ENCODE results near the gene TREML4.

Gene TREML4

DNA sequence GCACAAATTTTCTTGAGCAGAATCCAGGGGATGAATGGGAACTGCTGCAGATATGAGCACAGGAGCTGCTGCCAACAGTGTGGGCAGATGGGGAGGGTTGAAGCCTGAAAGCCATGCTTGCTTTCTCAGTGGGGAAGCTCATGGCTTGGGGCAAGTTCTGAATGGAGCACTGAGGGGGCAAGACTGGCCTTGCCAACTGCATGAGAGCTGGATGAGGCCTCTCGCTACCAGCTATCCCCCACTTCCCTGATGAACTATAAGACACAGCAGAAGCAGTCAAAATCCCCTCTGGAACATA lies 30.0 kb downstream of the TREML4 start:
- TF ChIP-seq, protein P1, sequence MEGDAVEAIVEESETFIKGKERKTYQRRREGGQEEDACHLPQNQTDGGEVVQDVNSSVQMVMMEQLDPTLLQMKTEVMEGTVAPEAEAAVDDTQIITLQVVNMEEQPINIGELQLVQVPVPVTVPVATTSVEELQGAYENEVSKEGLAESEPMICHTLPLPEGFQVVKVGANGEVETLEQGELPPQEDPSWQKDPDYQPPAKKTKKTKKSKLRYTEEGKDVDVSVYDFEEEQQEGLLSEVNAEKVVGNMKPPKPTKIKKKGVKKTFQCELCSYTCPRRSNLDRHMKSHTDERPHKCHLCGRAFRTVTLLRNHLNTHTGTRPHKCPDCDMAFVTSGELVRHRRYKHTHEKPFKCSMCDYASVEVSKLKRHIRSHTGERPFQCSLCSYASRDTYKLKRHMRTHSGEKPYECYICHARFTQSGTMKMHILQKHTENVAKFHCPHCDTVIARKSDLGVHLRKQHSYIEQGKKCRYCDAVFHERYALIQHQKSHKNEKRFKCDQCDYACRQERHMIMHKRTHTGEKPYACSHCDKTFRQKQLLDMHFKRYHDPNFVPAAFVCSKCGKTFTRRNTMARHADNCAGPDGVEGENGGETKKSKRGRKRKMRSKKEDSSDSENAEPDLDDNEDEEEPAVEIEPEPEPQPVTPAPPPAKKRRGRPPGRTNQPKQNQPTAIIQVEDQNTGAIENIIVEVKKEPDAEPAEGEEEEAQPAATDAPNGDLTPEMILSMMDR (IDR thresholded peaks at IDR 0.05; ENCODE audit: extremely low read depth, insufficient read depth, missing control alignments) = no peak
- no peak for DNase-seq (ENCODE audit: low spot score)
- in situ Hi-C loops (cut with MboI; ENCODE audit: low pct_unique_long_range_greater_than_20kb, low sequenced_read_pairs, unreplicated experiment) = no loop called here

DNA sequence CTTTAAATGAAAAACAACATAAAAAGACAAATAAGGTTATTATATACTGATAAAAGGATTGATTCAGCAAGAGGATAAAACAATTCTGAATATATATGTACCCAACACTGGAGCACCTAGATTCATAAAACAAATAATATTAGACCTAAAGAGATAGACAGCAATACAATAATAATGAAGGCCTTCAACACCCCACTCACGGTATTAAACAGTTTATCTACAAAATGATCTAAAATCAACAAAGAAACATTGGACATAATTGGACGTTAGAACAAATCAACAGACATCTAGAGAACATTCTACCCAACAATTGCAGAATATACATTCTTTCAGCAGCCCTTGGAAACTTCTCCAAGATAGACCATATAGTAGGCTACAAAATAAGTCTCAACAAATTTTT lies 34.3 kb downstream of the TREML4 start:
- no peak for DNase-seq (ENCODE audit: low spot score)
- in situ Hi-C loops (cut with MboI; ENCODE audit: low pct_unique_long_range_greater_than_20kb, low sequenced_read_pairs, unreplicated experiment) = no loop called here
- TF ChIP-seq, protein P1 (IDR thresholded peaks at IDR 0.05; ENCODE audit: extremely low read depth, insufficient read depth, missing control alignments) = no peak

DNA sequence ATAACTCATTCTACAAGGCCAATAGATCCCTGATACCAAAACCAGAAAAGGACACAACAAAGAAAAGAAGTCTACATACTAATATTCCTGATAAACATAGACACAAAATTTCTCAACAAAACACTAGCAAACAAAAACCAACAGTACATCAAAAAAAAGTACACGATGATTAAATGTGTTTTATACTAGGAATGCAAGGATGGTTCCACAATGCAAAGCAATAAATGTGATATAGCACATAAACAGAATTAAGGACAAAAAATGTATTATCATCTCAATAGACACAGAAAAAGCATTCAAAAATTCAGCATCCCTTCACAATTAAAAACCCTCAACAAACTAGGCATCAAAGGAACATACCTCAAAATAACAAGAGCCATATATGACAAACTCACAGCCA lies 35.1 kb downstream of the TREML4 start:
- in situ Hi-C loops (cut with MboI; ENCODE audit: low pct_unique_long_range_greater_than_20kb, low sequenced_read_pairs, unreplicated experiment) = no loop called here
- DNase-seq (ENCODE audit: low spot score) = no peak
- TF ChIP-seq, protein P1 (IDR thresholded peaks at IDR 0.05; ENCODE audit: extremely low read depth, insufficient read depth, missing control alignments) = no peak

DNA sequence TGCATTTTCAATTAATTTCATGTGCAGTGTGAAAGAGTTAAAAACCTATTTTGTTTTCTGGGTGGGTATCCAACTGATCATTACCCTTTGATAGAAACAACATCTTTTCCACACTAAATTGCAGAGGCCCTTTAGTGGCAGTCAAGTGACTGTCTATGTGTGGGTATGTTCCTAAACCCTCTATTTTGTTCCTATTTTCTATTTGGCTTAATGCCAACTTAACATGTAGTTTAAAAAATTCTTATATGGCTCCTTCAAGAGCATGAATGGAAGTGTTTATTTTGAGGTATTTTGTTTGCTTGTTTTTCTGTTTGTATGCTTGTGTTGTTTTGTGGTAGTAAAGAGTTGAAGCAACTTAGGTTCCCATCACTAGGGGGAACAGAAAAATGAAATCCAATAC lies 38.4 kb downstream of the TREML4 start:
- in situ Hi-C loops (cut with MboI; ENCODE audit: low pct_unique_long_range_greater_than_20kb, low sequenced_read_pairs, unreplicated experiment) = no loop called here
- no peak for DNase-seq (ENCODE audit: low spot score)
- TF ChIP-seq, protein P1 (IDR thresholded peaks at IDR 0.05; ENCODE audit: extremely low read depth, insufficient read depth, missing control alignments) = no peak

DNA sequence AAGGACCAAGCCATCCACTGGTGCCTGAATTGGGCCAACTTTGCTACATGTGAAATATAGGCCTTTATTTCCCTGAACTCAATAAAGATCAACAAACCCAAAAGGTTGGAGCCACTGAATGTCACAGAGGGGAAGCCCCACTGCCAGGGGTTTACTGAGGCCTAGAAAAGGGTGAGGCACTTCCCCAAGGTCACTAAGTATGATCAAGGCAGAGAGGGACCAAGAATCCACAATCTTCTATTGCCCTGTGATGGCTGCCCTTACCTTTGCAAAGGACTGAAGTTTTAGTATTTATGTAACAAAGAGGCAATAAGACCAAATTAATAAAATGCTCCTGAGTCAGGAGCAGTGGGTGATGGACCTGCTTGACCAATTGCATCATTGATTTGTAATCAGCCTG lies 40.3 kb downstream of the TREML4 start:
- TF ChIP-seq, protein P1 (IDR thresholded peaks at IDR 0.05; ENCODE audit: extremely low read depth, insufficient read depth, missing control alignments) = no peak
- in situ Hi-C loops (cut with MboI; ENCODE audit: low pct_unique_long_range_greater_than_20kb, low sequenced_read_pairs, unreplicated experiment) = no loop called here

GRCh38 chr6:41269166-41269565 lies 41.0 kb downstream of the TREML4 start:
- in situ Hi-C loops (cut with MboI; ENCODE audit: low pct_unique_long_range_greater_than_20kb, low sequenced_read_pairs, unreplicated experiment) = no loop called here
- TF ChIP-seq, protein P1 (IDR thresholded peaks at IDR 0.05; ENCODE audit: extremely low read depth, insufficient read depth, missing control alignments) = no peak
- DNase-seq (ENCODE audit: low spot score) = no peak

More for the DNA sequence above, 40.3 kb downstream of the TREML4 start:
- no peak for DNase-seq (ENCODE audit: low spot score)

GRCh38 chr6:41269716-41270115 lies 41.6 kb downstream of the TREML4 start:
- DNase-seq (ENCODE audit: low spot score) = no peak
- in situ Hi-C loops (cut with MboI; ENCODE audit: low pct_unique_long_range_greater_than_20kb, low sequenced_read_pairs, unreplicated experiment) = no loop called here
- TF ChIP-seq, protein P1 (IDR thresholded peaks at IDR 0.05; ENCODE audit: extremely low read depth, insufficient read depth, missing control alignments) = no peak

Data from GM13977 (cell line).